Measurements from ENCODE around the gene NFATC3.

DNA sequence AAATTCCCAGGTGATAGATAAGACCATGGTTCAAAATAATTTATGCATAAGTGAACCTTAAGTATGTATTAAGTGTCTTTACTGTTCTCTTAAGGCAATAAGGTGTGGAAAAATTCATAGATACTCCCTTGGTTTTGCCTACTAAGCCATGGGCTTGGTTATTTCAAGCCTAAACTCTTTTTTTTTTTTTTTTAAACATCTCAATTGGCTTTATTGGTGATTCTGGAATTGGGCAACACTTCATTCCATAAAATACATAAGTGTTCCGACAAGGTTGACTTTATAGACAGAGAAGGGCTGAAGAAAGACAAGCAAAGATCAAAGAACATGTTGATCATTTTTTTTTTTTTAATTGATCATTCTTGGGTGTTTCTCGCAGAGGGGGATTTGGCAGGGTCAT, 77.2 kb downstream of the NFATC3 start:
- TF ChIP-seq, protein P1, sequence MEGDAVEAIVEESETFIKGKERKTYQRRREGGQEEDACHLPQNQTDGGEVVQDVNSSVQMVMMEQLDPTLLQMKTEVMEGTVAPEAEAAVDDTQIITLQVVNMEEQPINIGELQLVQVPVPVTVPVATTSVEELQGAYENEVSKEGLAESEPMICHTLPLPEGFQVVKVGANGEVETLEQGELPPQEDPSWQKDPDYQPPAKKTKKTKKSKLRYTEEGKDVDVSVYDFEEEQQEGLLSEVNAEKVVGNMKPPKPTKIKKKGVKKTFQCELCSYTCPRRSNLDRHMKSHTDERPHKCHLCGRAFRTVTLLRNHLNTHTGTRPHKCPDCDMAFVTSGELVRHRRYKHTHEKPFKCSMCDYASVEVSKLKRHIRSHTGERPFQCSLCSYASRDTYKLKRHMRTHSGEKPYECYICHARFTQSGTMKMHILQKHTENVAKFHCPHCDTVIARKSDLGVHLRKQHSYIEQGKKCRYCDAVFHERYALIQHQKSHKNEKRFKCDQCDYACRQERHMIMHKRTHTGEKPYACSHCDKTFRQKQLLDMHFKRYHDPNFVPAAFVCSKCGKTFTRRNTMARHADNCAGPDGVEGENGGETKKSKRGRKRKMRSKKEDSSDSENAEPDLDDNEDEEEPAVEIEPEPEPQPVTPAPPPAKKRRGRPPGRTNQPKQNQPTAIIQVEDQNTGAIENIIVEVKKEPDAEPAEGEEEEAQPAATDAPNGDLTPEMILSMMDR (IDR thresholded peaks at IDR 0.05), result no peak
- TF ChIP-seq POLR2A (IDR thresholded peaks at IDR 0.05), result no peak

Data from uterus (tissue), 2 donors.